Keratinocyte (primary cell): ENCODE data around the gene C6orf132. TPM values are rescaled to one million over a fixed set of nuclear protein-coding genes. Genes with fewer than 3 reads are reported as not detected.

Experiments used
- DNase-seq: peaks from one replicate; pipeline ENCODE4 v3.0.0-alpha.2; 2011; ENCODE audit warnings: low read depth, missing footprints, low spot score
- FAIRE-seq: peaks from 2 replicates; lab custom pipeline; 2011; peaks lifted over from hg19 to GRCh38; lab: Jason Lieb, UNC
- H2AFZ ChIP-seq: 2 replicates; pipeline ENCODE4 v1.6.0; 2012; ENCODE audit warnings: low read length, control low read depth, inconsistent platforms; ENCODE audit not compliant: control insufficient read depth
- H3K27ac ChIP-seq: 2 replicates; pipeline ENCODE4 v1.5.1; 2011; ENCODE audit warnings: low read length; ENCODE audit not compliant: control insufficient read depth, insufficient read depth
- H3K27me3 ChIP-seq: 3 replicates; pipeline ENCODE4 v1.6.0; 2011; ENCODE audit warnings: low read length; ENCODE audit not compliant: control insufficient read depth, insufficient read depth; ENCODE audit errors: extremely low read depth
- H3K36me3 ChIP-seq, 2 experiments: 2 replicates in 1 of 2; 3 replicates in 1 of 2; pipeline ENCODE4 v1.5.1; 2011; ENCODE audit warnings: low read length in 2 of 2, mild to moderate bottlenecking in 1 of 2; ENCODE audit not compliant: control insufficient read depth in 2 of 2, insufficient read depth in 2 of 2; ENCODE audit errors: extremely low read depth in 1 of 2
- H3K4me1 ChIP-seq: 3 replicates; pipeline ENCODE4 v1.5.1; 2011; ENCODE audit warnings: low read length; ENCODE audit not compliant: control insufficient read depth, insufficient read depth; ENCODE audit errors: extremely low read depth
- H3K4me2 ChIP-seq: 3 replicates; pipeline ENCODE4 v1.6.0; 2011; ENCODE audit warnings: low read depth, low read length; ENCODE audit not compliant: control insufficient read depth, insufficient read depth; ENCODE audit errors: extremely low read depth
- H3K4me3 ChIP-seq, 3 experiments: fragments of 200-600 bp in 1 of 3; sonication (generic) in 1 of 3; 2 replicates in 2 of 3; 3 replicates in 1 of 3; pipeline ENCODE4 v1.5.1; 2011 to 2016; ENCODE audit warnings: low read length in 3 of 3, mild to moderate bottlenecking in 3 of 3, control low read depth in 2 of 3, inconsistent platforms in 1 of 3, low read depth in 1 of 3, mixed read lengths in 1 of 3, mixed run types in 1 of 3, moderate library complexity in 1 of 3; ENCODE audit not compliant: control insufficient read depth in 2 of 3, insufficient read depth in 2 of 3; ENCODE audit errors: extremely low read depth in 1 of 3
- H3K79me2 ChIP-seq: 2 replicates; pipeline ENCODE4 v1.6.0; 2012; ENCODE audit warnings: low read length; ENCODE audit not compliant: control insufficient read depth, insufficient read depth
- H3K9ac ChIP-seq: 3 replicates; pipeline ENCODE4 v1.6.0; 2011; ENCODE audit warnings: low read length; ENCODE audit not compliant: control insufficient read depth, insufficient read depth; ENCODE audit errors: extremely low read depth
- H3K9me1 ChIP-seq: 3 replicates; pipeline ENCODE4 v1.6.0; 2011; ENCODE audit warnings: low read length; ENCODE audit not compliant: control insufficient read depth, insufficient read depth; ENCODE audit errors: extremely low read depth
- H3K9me3 ChIP-seq: 2 replicates; pipeline ENCODE4 v1.5.1; 2012; ENCODE audit warnings: low read depth, low read length; ENCODE audit not compliant: control insufficient read depth
- H4K20me1 ChIP-seq: 3 replicates; pipeline ENCODE4 v1.6.0; 2011; ENCODE audit warnings: low read length; ENCODE audit not compliant: control insufficient read depth, insufficient read depth; ENCODE audit errors: extremely low read depth
- EZH2 ChIP-seq: IDR thresholded peaks from one replicate; pipeline ENCODE4 v1.6.1; 2012; ENCODE audit warnings: inconsistent platforms, mild to moderate bottlenecking, low read length, moderate library complexity
- dilution Hi-C: fragments of 300-500 bp; cut with MboI; formaldehyde crosslinking; loops from one replicate; pipeline ENCODE4 v1.7.0; 2020; ENCODE audit warnings: low sequenced_read_pairs; ENCODE audit not compliant: extremely low pct_ligation_motif_present
- polyA plus RNA-seq, 5 experiments: library from polyadenylated mRNA; depleted of rRNA in 3 of 5; stranded (reverse) in 3 of 5; stranded (forward) in 1 of 5; unstranded in 1 of 5; fragments of >200 nt; gene quantifications; 1 replicate in 1 of 5; 2 replicates in 3 of 5; 3 replicates in 1 of 5; pipeline versions ENCODE4 v1.2.1 to v1.2.3, GENCODE V29; 2011 to 2012; ENCODE audit warnings: missing spikeins in 2 of 5, low read depth in 1 of 5, low replicate concordance in 1 of 5
- TF ChIP-seq, protein P1 (sequence below), 3 experiments: IDR thresholded peaks in 1 of 3; conservative IDR thresholded peaks in 1 of 3; optimal IDR thresholded peaks in 1 of 3; 2 replicates in 2 of 3; 3 replicates in 1 of 3; pipeline versions ENCODE3 to v1.5.1; 2011; ENCODE audit warnings: low read length in 3 of 3, mild to moderate bottlenecking in 3 of 3, moderate library complexity in 2 of 3, control low read depth in 1 of 3, inconsistent platforms in 1 of 3; ENCODE audit not compliant: insufficient read depth in 2 of 3; ENCODE audit errors: extremely low read depth in 1 of 3

Gene C6orf132
- polyA plus RNA-seq, 1 donor (not counting 4 experiments of a cell fraction or from before 2014, with no cell fraction given) = 11.8 TPM

- DNase-seq = no peak
- no peak overlapping the region for H2AFZ ChIP-seq
- no peak for TF ChIP-seq EZH2
- TF ChIP-seq, protein P1, sequence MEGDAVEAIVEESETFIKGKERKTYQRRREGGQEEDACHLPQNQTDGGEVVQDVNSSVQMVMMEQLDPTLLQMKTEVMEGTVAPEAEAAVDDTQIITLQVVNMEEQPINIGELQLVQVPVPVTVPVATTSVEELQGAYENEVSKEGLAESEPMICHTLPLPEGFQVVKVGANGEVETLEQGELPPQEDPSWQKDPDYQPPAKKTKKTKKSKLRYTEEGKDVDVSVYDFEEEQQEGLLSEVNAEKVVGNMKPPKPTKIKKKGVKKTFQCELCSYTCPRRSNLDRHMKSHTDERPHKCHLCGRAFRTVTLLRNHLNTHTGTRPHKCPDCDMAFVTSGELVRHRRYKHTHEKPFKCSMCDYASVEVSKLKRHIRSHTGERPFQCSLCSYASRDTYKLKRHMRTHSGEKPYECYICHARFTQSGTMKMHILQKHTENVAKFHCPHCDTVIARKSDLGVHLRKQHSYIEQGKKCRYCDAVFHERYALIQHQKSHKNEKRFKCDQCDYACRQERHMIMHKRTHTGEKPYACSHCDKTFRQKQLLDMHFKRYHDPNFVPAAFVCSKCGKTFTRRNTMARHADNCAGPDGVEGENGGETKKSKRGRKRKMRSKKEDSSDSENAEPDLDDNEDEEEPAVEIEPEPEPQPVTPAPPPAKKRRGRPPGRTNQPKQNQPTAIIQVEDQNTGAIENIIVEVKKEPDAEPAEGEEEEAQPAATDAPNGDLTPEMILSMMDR (optimal IDR thresholded peaks at IDR 0.05 in 1 of 3, IDR thresholded peaks at IDR 0.05 in 1 of 3, conservative IDR thresholded peaks at IDR 0.05 in 1 of 3; ENCODE audit: extremely low read depth in 1 of 3, insufficient read depth in 2 of 3, low read length in 3 of 3) = no peak
- no peaks in the 10 kb centered on the region for H3K9me1 ChIP-seq
- H3K9me3 ChIP-seq = no peaks in the 10 kb centered on the region
- no peaks in the 10 kb centered on the region for H3K27me3 ChIP-seq
- no peak overlapping the region for H3K27ac ChIP-seq
- H3K79me2 ChIP-seq = no peaks in the 10 kb centered on the region
- H3K4me2 ChIP-seq = no peak overlapping the region
- peaks cover 18% of the 10 kb centered on the region for H3K4me1 ChIP-seq
- dilution Hi-C loops = no loop called here
- no peak for FAIRE-seq
- H3K4me3 ChIP-seq = no peak overlapping the region
- peaks cover 29 to 32% of the 10 kb centered on the region in 2 experiments for H3K36me3 ChIP-seq
- H4K20me1 ChIP-seq = no peaks in the 10 kb centered on the region
- H3K9ac ChIP-seq = no peak overlapping the region
Observed at GRCh38 chr6:42105156-42105648, 37.2 kb downstream of the C6orf132 start.

- Histone ChIP-seq H3K36me3 (peaks cover 25 to 30% of the 10 kb centered on the region in 2 experiments), H3K4me2 (no peak overlapping the region), H2AFZ (no peak overlapping the region), H3K9me1 (no peaks in the 10 kb centered on the region), H3K27ac (no peak overlapping the region), H3K9ac (no peak overlapping the region), H3K79me2 (no peaks in the 10 kb centered on the region), H4K20me1 (no peaks in the 10 kb centered on the region), H3K9me3 (no peaks in the 10 kb centered on the region), H3K4me1 (peaks cover 22% of the 10 kb centered on the region), H3K4me3 (no peak overlapping the region), H3K27me3 (no peaks in the 10 kb centered on the region)
- no peak for TF ChIP-seq EZH2
- TF ChIP-seq, protein P1 (optimal IDR thresholded peaks at IDR 0.05 in 1 of 3, IDR thresholded peaks at IDR 0.05 in 1 of 3, conservative IDR thresholded peaks at IDR 0.05 in 1 of 3; ENCODE audit: extremely low read depth in 1 of 3, insufficient read depth in 2 of 3, low read length in 3 of 3) = no peak
- DNase-seq (no peak), FAIRE-seq (no peak)
- dilution Hi-C loops = no loop called here
Observed at GRCh38 chr6:42104804-42105125, 37.7 kb downstream of the C6orf132 start.
